Activated CD8-positive, alpha-beta memory T cell treated with anti-CD3 and anti-CD28 coated beads for 36 hours (primary cell): ENCODE data around the gene IFNK. TPM values are rescaled to one million over a fixed set of nuclear protein-coding genes. Genes with fewer than 3 reads are reported as not detected.

Source experiments
- CTCF ChIA-PET: fragments of 350-600 bp; sonication (Branson Sonifier 250); formaldehyde crosslinking; loops from one replicate; lab custom pipeline; 2021; ENCODE audit warnings: antibody characterized with exemption; lab: Charles Lee
- POLR2A ChIA-PET: fragments of 350-600 bp; sonication (Branson Sonifier 250); formaldehyde crosslinking; loops from one replicate; lab custom pipeline; 2021; ENCODE audit warnings: antibody characterized with exemption; lab: Charles Lee
- total RNA-seq, 2 experiments: library from RNA; stranded (reverse); gene quantifications; one replicate each; pipeline ENCODE4 v1.2.3, GENCODE V29; 2021

IFNK gene
- total RNA-seq, 2 experiments from 2014 or later: not detected

DNA sequence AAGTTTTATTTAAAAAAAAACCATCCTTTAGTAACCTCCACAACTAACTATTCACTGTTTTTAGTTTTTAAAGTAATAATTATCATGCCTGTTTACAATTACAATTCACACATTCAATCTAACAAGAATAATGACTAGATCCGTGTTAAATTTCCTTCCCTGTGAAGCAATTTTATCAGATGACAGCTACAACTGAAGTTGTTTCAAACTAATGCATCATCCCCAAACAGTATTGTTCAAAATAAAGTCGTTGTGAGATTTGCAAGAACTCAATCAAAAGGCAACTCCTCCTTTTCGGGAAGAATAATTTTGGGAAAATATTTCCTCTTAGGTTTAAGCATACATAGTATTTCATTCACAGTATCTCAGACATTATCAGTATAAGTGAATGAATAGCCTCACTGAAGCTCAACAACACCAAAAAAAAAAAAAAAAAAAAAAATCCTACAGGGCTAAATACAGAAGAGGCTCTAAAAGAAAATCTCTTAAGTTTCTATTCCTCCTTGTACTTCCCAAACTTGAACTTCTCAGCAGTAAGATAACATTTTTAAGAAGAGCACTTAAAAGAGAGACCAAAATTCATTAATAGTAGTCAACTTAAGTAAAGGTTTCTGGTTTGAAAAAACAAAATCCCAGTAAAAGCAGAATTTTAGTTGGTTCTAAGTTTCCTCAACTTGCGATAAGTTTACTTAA lies 39.8 kb downstream of the IFNK start:
- ChIA-PET CTCF (no interaction called here), POLR2A (no interaction called here)

DNA sequence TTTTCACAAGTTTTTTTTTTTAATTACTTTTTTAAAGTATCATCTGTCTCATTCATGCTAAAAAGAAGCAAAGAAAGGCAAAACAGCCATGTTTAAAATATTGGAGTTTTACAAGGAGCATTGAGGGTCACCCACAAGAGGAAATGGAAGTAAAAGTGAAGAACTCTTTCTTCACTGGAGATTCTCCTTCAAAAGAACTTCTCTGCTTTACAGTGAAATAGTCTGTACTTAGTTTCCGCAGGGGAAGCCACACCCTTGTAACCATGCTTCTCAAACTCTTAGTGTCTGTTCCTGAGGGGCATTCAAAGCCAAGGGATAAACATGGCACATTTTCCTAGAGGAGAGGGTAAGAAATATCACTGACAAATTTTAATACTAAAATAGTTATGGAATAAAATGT lies 40.6 kb downstream of the IFNK start:
- ChIA-PET CTCF (no interaction called here), POLR2A (no interaction called here)

DNA sequence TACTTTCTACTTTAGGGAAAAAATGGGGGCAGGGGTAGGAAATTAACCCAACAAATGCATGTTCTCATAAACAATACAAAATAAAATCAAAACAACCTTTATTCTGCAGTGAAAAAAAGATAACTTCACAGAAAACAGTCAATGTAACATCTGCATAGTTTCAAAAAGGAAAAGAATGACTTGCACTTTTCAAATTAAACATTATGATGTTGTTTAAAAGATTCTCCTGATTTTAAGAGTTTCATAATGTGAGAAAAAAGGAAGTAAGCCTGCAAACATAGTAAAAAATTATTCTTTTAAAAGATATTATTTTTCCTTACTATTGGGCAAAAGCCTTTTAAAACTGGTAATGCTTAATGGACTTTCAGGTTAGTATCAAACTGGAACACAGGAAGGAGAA lies 41.6 kb downstream of the IFNK start:
- CTCF ChIA-PET: no interaction called here
- POLR2A ChIA-PET: no interaction called here

DNA sequence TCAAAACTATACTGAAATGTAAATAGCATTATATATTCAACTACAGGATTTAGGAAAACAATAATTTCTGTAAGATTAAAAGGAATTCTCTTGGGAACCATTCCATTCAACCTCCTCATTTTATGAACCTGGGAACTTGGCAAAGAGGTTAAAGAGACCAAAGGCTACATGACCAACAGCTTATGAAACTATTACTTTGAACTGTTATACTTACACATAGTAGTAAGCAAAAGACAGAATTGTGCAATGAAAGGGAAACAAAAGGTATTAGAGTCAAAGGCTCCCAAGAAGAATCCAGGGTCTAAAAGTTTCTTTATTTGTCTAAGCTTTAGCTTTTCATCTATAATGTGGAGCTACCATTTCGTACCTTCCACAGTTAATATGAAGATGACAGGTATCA lies 42.0 kb downstream of the IFNK start:
- ChIA-PET POLR2A (no interaction called here), CTCF (no interaction called here)

DNA sequence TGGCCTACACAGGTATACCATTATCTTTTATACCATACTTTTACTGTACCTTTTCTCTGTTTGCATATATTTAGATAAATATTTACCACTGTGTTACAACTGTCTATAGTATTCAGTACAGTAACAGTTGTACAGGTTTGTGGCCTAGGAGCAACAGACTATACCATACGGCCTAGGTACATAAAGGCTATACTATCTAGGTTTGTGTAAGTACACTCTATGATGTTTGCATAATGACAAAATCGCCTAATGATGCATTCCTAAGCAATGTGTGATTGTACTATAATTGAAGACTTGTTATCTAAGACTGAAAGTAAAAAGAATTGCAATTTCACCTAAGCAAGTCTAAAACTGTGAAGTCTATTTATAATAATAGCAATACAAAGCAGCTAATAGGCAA lies 45.3 kb downstream of the IFNK start:
- CTCF ChIA-PET: interaction anchor here (0.7 to 0.9 kb wide), 2 partner anchors 10 to 40 kb away, joined by 3 read pairs; partner anchors contain the start of gene MOB3B

DNA sequence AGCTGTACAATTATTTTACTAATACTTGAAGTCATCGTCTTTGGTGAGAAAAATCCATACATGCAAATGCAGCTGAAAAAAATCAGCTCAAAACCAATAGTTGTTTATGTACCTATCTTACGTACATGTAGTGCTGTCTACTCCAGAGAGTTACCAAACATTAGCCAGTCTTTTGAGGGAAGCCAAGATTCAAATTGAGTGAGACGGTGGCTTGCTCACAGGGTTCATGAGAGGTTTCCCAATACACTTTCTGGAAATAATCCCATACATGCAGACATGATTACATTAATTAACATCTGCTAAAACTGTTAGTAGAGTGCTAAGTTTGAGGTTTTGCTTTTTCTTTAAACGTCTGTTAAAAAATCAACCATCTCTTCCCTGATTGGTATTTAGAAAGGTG lies 46.9 kb downstream of the IFNK start:
- ChIA-PET POLR2A (no interaction called here), CTCF (no interaction called here)

More for the DNA sequence above, 45.3 kb downstream of the IFNK start:
- POLR2A ChIA-PET: no interaction called here

DNA sequence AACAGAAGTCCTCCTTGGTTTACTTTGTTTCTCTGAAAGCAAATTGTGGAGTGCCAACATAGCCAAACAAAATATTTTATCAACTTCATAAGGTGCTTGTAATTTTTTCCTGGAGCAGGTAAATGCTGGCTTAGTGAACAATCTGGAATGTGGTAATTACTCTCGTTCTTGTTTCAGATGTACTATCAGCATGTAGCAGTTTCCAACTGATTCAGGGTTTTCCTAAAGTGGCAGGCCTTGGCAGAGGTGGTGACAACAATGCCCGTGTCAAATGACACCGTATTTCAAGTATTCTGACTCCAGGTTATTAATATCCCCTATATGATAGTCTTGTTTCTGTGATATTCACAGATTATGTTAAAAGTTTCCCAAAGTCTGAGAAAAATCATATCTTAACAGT lies 48.0 kb downstream of the IFNK start:
- ChIA-PET POLR2A (interaction anchor here (0.6 kb wide), 1 partner anchor 213 kb away, joined by 4 read pairs; no protein-coding TSS in a partner anchor), CTCF (no interaction called here)

DNA sequence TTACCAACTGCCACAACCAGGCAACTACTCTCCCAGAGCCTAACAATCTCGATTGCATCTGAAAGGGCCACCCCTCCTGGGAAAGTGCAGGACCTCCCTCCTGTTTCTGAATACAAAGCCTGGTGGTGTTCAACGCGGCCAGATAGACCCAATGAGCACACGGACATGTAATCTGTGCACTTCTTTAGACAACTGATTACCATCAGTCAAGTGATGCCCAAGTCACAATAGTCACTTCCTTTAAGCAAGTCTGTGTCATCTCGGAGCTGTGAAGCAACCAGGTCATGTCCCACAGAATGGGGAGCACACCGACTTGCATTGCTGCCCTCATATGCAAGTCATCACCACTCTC lies 48.5 kb downstream of the IFNK start:
- POLR2A ChIA-PET: interaction anchor here (0.6 to 0.9 kb wide), 2 partner anchors 11 to 213 kb away, joined by 3 to 4 read pairs; no protein-coding TSS in a partner anchor
- CTCF ChIA-PET: interaction anchor here (0.8 to 1.4 kb wide), 2 partner anchors 20 to 42 kb away, joined by 3 to 6 read pairs; partner anchors contain the start of gene MOB3B

DNA sequence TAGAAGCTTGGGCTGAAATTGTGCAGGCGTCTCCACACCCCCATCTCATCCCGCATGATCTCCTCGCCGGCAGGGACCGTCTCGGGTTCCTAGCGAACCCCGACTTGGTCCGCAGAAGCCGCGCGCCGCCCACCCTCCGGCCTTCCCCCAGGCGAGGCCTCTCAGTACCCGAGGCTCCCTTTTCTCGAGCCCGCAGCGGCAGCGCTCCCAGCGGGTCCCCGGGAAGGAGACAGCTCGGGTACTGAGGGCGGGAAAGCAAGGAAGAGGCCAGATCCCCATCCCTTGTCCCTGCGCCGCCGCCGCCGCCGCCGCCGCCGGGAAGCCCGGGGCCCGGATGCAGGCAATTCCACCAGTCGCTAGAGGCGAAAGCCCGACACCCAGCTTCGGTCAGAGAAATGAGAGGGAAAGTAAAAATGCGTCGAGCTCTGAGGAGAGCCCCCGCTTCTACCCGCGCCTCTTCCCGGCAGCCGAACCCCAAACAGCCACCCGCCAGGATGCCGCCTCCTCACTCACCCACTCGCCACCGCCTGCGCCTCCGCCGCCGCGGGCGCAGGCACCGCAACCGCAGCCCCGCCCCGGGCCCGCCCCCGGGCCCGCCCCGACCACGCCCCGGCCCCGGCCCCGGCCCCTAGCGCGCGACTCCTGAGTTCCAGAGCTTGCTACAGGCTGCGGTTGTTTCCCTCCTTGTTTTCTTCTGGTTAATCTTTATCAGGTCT lies 49.0 kb downstream of the IFNK start, which contains the start of gene C9orf72:
Gene C9orf72, minus strand, starts transcription at position 564 of the 716 bp plus-strand sequence. CDS start 6,361 bp downstream, outside the sequence.
- ChIA-PET CTCF (interaction anchor here (0.8 to 1.4 kb wide), 2 partner anchors 21 to 43 kb away, joined by 3 to 6 read pairs; partner anchors contain the start of gene MOB3B), POLR2A (interaction anchor here (0.6 to 0.9 kb wide), 2 partner anchors 12 to 212 kb away, joined by 3 to 4 read pairs; no protein-coding TSS in a partner anchor)

DNA sequence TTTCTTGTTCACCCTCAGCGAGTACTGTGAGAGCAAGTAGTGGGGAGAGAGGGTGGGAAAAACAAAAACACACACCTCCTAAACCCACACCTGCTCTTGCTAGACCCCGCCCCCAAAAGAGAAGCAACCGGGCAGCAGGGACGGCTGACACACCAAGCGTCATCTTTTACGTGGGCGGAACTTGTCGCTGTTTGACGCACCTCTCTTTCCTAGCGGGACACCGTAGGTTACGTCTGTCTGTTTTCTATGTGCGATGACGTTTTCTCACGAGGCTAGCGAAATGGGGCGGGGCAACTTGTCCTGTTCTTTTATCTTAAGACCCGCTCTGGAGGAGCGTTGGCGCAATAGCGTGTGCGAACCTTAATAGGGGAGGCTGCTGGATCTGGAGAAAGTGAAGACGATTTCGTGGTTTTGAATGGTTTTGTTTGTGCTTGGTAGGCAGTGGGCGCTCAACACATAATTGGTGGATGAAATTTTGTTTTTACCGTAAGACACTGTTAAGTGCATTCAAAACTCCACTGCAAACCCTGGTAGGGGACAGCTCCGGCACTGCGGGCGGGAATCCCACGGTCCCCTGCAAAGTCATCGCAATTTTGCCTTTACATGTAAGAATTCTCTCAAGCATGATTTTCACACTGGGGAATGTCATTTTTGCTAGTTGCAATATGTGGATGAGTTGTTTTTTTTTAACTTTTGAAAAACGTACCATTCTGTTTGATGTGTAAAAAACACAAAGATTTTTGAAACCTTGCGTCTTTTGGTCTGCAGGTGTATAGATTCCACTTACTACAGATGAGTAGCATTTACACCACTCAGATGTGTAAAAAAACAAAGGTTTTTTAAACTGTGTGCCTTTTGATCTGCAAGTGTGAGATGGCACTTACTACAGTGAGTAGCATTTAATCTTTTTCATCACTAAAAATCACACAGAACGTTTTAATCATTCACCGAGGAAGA lies 49.8 kb downstream of the IFNK start:
- CTCF ChIA-PET: interaction anchor here (0.8 to 1.4 kb wide), 2 partner anchors 22 to 44 kb away, joined by 3 to 6 read pairs; partner anchors contain the start of gene MOB3B

More for the DNA sequence above, 49.8 kb downstream of the IFNK start:
- POLR2A ChIA-PET: interaction anchor here (0.9 kb wide), 1 partner anchor 13 kb away, joined by 3 read pairs; no protein-coding TSS in a partner anchor

Other genes starting within 250 kb of the IFNK start
- gene EQTN, start 227.1 kb upstream of the IFNK start, total RNA-seq: not detected
- under 1 TPM; 0.40 to 0.44 TPM for gene MOB3B, start 5.5 kb downstream of the IFNK start, total RNA-seq
- gene C9orf72, start 49.2 kb downstream of the IFNK start, total RNA-seq: 1 to 10 TPM; 4.0 to 4.2 TPM